B cell (primary cell): ENCODE results near the gene UTP15. TPM values are rescaled to one million over a fixed set of nuclear protein-coding genes. Genes with fewer than 3 reads are reported as not detected.

Source experiments
- ATAC-seq: fragments of 200-7000 bp; cut with Tn5 transposase; one replicate; pipeline ENCODE4 v1.10.0; 2021; ENCODE audit warnings: low read depth, mild to moderate bottlenecking, moderate number of reproducible peaks, moderate library complexity
- CTCF ChIA-PET: fragments of 350-600 bp; sonication (Branson Sonifier 250); formaldehyde crosslinking; loops from one replicate; lab custom pipeline; 2021; ENCODE audit warnings: antibody characterized with exemption, inconsistent platforms; lab: Charles Lee
- POLR2A ChIA-PET: fragments of 350-600 bp; sonication (Branson Sonifier 250); formaldehyde crosslinking; loops from one replicate; lab custom pipeline; 2021; ENCODE audit warnings: antibody characterized with exemption; lab: Charles Lee
- DNase-seq: peaks from one replicate; pipeline ENCODE4 v3.0.0; 2013
- H2AFZ ChIP-seq: 2 replicates; pipeline ENCODE4 v1.6.1; 2012; ENCODE audit warnings: mild to moderate bottlenecking, low read depth, low read length; ENCODE audit not compliant: insufficient read depth, poor library complexity, severe bottlenecking
- H3K27ac ChIP-seq, 2 donors: 1 replicate in 1 of 2; 2 replicates in 1 of 2; pipeline ENCODE4 v1.5.1; 2012 to 2013; ENCODE audit warnings: low read length in 2 of 2, mild to moderate bottlenecking in 2 of 2, moderate library complexity in 1 of 2
- H3K27me3 ChIP-seq, 4 experiments: fragments of 200-600 bp in 1 of 4; sonication (generic) in 1 of 4; replicated peaks in 1 of 4; 1 replicate in 2 of 4; 2 replicates in 2 of 4; pipeline versions ENCODE4 v1.6.1 to v1.7.0; 2013 to 2016; ENCODE audit warnings: low read length in 3 of 4, mild to moderate bottlenecking in 2 of 4, mixed read lengths in 1 of 4, moderate library complexity in 1 of 4; ENCODE audit not compliant: insufficient read depth in 4 of 4, control insufficient read depth in 3 of 4; ENCODE audit errors: control extremely low read depth in 1 of 4
- H3K36me3 ChIP-seq, 2 experiments: replicated peaks in 1 of 2; 1 replicate in 1 of 2; 2 replicates in 1 of 2; pipeline versions ENCODE4 v1.6.1 to v1.7.1; 2013; ENCODE audit warnings: low read length in 1 of 2; ENCODE audit not compliant: insufficient read depth in 2 of 2, control insufficient read depth in 1 of 2; ENCODE audit errors: control extremely low read depth in 1 of 2, extremely low read depth in 1 of 2
- H3K4me1 ChIP-seq, 2 donors: fragments of 200-600 bp in 1 of 2; sonication (generic) in 1 of 2; 1 replicate in 1 of 2; 2 replicates in 1 of 2; pipeline versions ENCODE4 v1.5.1 to v1.6.1; 2013 to 2017; ENCODE audit warnings: low read length in 2 of 2; ENCODE audit not compliant: control insufficient read depth in 2 of 2, insufficient read depth in 2 of 2
- H3K4me2 ChIP-seq: replicated peaks from 2 replicates; pipeline ENCODE3; 2012; ENCODE audit warnings: mild to moderate bottlenecking, low read depth, low read length; ENCODE audit not compliant: poor library complexity, severe bottlenecking
- H3K4me3 ChIP-seq, 5 experiments: fragments of 200-600 bp in 1 of 5; sonication (generic) in 1 of 5; 1 replicate in 3 of 5; 2 replicates in 2 of 5; pipeline versions ENCODE4 v1.5.1 to v1.7.0; 2011 to 2016; ENCODE audit warnings: low read length in 4 of 5, mild to moderate bottlenecking in 4 of 5, low read depth in 2 of 5, control low read depth in 1 of 5, moderate library complexity in 1 of 5; ENCODE audit not compliant: insufficient read depth in 1 of 5; ENCODE audit errors: control extremely low read depth in 1 of 5, extremely low read depth in 1 of 5
- H3K79me2 ChIP-seq: fragments of 200-600 bp; sonication (generic); one replicate; pipeline ENCODE4 v1.6.0; 2016; ENCODE audit warnings: low read length; ENCODE audit not compliant: control insufficient read depth, insufficient read depth
- H3K9ac ChIP-seq: fragments of 200-600 bp; sonication (generic); 2 replicates; pipeline ENCODE4 v1.6.1; 2017; ENCODE audit warnings: mild to moderate bottlenecking, low read length, moderate library complexity
- H3K9me3 ChIP-seq, 3 donors: one replicate each; pipeline versions ENCODE4 v1.6.1 to v1.7.1; 2013; ENCODE audit warnings: low read length in 2 of 3; ENCODE audit not compliant: control insufficient read depth in 2 of 3, insufficient read depth in 1 of 3; ENCODE audit errors: control extremely low read depth in 1 of 3
- H4K20me1 ChIP-seq: 2 replicates; pipeline ENCODE4 v1.6.0; 2012; ENCODE audit warnings: mild to moderate bottlenecking, low read length; ENCODE audit not compliant: insufficient read depth, control insufficient read depth, poor library complexity, severe bottlenecking
- H3K27ac Mint-ChIP-seq: one replicate; pipeline ENCODE4 v1.8.0; 2021; ENCODE audit warnings: mixed read lengths
- H3K27me3 Mint-ChIP-seq: one replicate; pipeline ENCODE4 v1.8.0; 2021; ENCODE audit warnings: mixed read lengths
- H3K4me1 Mint-ChIP-seq: one replicate; pipeline ENCODE4 v1.8.0; 2021; ENCODE audit warnings: mixed read lengths
- H3K4me3 Mint-ChIP-seq: one replicate; pipeline ENCODE4 v1.8.0; 2021; ENCODE audit warnings: mixed read lengths
- H3K9me3 Mint-ChIP-seq: one replicate; pipeline ENCODE4 v1.8.0; 2022; ENCODE audit warnings: mixed read lengths; ENCODE audit not compliant: insufficient read depth
- EZH2 ChIP-seq: IDR thresholded peaks from 2 replicates; pipeline ENCODE4 v1.6.1; 2012; ENCODE audit warnings: borderline replicate concordance, low read depth, mild to moderate bottlenecking, moderate library complexity, low read length; ENCODE audit not compliant: insufficient read depth, poor library complexity, severe bottlenecking
- WGBS: methylation state at CpG from one replicate; pipeline ENCODE4 v1.1.5; 2013; ENCODE audit warnings: missing lambda C conversion rate; ENCODE audit not compliant: insufficient coverage; 5-methylcytosine and 5-hydroxymethylcytosine counted together
- intact Hi-C: fragments of 100-400 bp; cut with micrococcal nuclease; formaldehyde crosslinking; loops from one replicate; pipeline ENCODE4 v1.10.0; 2022
- polyA plus RNA-seq: library from polyadenylated mRNA; depleted of rRNA; stranded (reverse); fragments of >200 nt; gene quantifications from 2 replicates; pipeline ENCODE4 v1.2.3, GENCODE V29; 2012
- total RNA-seq, 2 donors: library from RNA; stranded (reverse); fragments of 120-200 nt in 1 of 2; gene quantifications; 1 replicate in 1 of 2; 2 replicates in 1 of 2; pipeline versions ENCODE4 v1.2.3 to v1.2.4, GENCODE V29; 2013 to 2022
- TF ChIP-seq, protein P1 (sequence below): fragments of 200-600 bp; IDR thresholded peaks from one replicate; pipeline ENCODE4 v1.8.0; 2022; ENCODE audit warnings: antibody characterized with exemption, mild to moderate bottlenecking

UTP15 gene
- total and polyA plus RNA-seq, 2 donors (not counting 1 experiment from before 2014, with no cell fraction given): 17.1 to 25.3 TPM

DNA sequence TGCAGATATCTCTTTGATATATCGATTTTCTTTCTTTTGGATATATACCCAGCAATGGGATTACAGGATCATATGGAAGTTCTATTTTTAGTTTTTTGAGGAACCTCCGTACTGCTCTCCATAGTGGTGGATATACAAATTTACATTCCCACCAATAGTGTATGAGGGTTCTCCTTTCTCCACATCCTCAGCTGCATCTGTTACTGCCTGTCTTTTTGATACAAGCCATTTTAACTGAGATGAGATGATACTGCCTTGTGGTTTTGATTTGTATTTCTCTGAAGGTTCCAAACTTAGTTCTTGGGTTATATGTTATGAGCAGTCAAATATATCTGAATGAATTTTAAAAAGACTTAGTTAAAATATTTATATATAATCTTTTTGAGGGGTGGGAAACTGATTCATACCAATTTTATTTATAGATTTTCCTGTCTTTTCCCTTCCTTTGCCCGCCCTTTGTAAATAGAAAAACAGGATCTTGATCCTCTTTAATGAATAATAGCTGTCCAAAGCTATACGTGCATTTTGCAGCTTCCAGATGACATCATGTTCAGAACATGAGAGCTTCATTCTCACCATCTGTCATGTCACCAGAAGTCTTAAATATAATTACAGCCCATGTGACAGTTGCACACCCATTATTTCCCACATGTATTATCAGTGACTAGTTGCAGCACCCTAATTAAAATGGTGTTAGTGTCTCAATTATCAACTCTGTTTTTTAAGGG, 54.2 kb downstream of the UTP15 start:
- no peaks in the 10 kb centered on the region for H4K20me1 ChIP-seq
- H3K27ac ChIP-seq: no peak overlapping the region
- ATAC-seq: no peak
- Mint-ChIP-seq H3K4me3 (no peak overlapping the region), H3K9me3 (no peaks in the 10 kb centered on the region), H3K27ac (no peak overlapping the region), H3K27me3 (peaks cover 46% of the 10 kb centered on the region), H3K4me1 (no peaks in the 10 kb centered on the region)
- no peak for DNase-seq
- 72% methylated on average over 2 of the region's 4 CpGs for WGBS
- no peak overlapping the region for H2AFZ ChIP-seq
- no peaks in the 10 kb centered on the region for H3K9me3 ChIP-seq
- no peak overlapping the region for H3K9ac ChIP-seq
- no peak overlapping the region for H3K4me3 ChIP-seq
- no peaks in the 10 kb centered on the region for H3K36me3 ChIP-seq
- no peaks in the 10 kb centered on the region for H3K4me1 ChIP-seq
- ChIA-PET CTCF (no interaction called here), POLR2A (no interaction called here)
- peaks cover 0 to 6% (median 2%) of the 10 kb centered on the region in 4 experiments for H3K27me3 ChIP-seq
- H3K4me2 ChIP-seq: no peak overlapping the region
- no peaks in the 10 kb centered on the region for H3K79me2 ChIP-seq
- TF ChIP-seq EZH2: no peak
- TF ChIP-seq, protein P1, sequence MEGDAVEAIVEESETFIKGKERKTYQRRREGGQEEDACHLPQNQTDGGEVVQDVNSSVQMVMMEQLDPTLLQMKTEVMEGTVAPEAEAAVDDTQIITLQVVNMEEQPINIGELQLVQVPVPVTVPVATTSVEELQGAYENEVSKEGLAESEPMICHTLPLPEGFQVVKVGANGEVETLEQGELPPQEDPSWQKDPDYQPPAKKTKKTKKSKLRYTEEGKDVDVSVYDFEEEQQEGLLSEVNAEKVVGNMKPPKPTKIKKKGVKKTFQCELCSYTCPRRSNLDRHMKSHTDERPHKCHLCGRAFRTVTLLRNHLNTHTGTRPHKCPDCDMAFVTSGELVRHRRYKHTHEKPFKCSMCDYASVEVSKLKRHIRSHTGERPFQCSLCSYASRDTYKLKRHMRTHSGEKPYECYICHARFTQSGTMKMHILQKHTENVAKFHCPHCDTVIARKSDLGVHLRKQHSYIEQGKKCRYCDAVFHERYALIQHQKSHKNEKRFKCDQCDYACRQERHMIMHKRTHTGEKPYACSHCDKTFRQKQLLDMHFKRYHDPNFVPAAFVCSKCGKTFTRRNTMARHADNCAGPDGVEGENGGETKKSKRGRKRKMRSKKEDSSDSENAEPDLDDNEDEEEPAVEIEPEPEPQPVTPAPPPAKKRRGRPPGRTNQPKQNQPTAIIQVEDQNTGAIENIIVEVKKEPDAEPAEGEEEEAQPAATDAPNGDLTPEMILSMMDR: no peak
- intact Hi-C loops: no loop called here

DNA sequence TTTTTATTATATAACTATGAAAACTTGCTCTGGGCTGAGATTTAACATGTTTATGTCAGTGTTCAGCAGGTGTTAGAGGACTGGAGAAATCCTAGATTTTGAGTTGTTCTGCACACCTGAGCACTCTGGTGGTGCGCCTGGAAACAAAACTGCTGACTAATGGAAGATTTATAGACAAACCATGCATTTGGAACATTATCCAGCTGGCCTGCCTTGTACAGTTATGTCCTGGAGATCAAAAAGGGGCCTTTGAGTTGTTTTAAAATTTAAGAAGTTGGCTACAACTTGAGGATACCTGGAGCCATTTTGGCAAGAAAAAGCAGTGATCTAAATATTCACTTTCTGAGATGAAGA, 54.8 kb downstream of the UTP15 start:
- H4K20me1 ChIP-seq: no peaks in the 10 kb centered on the region
- no peak for TF ChIP-seq EZH2
- TF ChIP-seq, protein P1: no peak

More for the DNA sequence above, 54.8 kb downstream of the UTP15 start:
- peaks cover 1% of the 10 kb centered on the region for H3K4me1 Mint-ChIP-seq
- CTCF ChIA-PET: no interaction called here
- Histone ChIP-seq H2AFZ (no peak overlapping the region), H3K27ac (no peak overlapping the region), H3K79me2 (no peaks in the 10 kb centered on the region), H3K27me3 (peaks cover 0 to 6% (median 2%) of the 10 kb centered on the region in 4 experiments), H3K9me3 (no peaks in the 10 kb centered on the region), H3K9ac (no peak overlapping the region), H3K4me2 (no peak overlapping the region), H3K36me3 (no peaks in the 10 kb centered on the region), H3K4me1 (no peaks in the 10 kb centered on the region), H3K4me3 (no peak overlapping the region)
- intact Hi-C loops: no loop called here
- no peaks in the 10 kb centered on the region for H3K9me3 Mint-ChIP-seq
- DNase-seq: no peak
- H3K27me3 Mint-ChIP-seq: peaks cover 45% of the 10 kb centered on the region
- no peak for ATAC-seq
- 77% methylated on average over 1 of the region's 1 CpG for WGBS
- H3K27ac Mint-ChIP-seq: no peak overlapping the region
- H3K4me3 Mint-ChIP-seq: no peak overlapping the region
- POLR2A ChIA-PET: no interaction called here
